GM12874 (cell line): ENCODE data around the gene NOD1.

Experiments used
- TF ChIP-seq, protein P1 (sequence below): IDR thresholded peaks from 2 replicates; pipeline ENCODE4 v1.5.1; 2011; ENCODE audit warnings: low read depth, mild to moderate bottlenecking, control low read depth, low read length, moderate library complexity; ENCODE audit not compliant: insufficient read depth

The NOD1 gene

DNA sequence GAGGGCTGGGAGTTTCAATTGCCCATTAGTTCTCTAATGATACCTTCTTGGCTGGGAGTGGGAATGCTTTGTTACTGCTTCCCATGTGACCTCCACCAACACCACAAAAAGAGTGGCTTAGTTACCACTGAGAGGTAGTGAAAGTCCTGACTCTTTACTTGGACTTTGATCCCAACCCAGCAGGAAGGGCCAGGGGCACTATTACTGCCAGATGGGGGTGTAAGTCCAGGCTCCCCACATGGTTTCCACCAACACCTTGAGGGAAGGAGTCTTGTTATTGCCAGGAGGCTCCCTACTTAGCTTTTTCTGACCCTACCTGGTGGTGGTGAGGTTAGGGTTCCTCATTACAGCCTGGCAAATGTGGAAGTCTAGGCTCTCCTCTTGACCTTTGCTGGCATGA lies 14.6 kb upstream of the NOD1 start:
- TF ChIP-seq, protein P1, sequence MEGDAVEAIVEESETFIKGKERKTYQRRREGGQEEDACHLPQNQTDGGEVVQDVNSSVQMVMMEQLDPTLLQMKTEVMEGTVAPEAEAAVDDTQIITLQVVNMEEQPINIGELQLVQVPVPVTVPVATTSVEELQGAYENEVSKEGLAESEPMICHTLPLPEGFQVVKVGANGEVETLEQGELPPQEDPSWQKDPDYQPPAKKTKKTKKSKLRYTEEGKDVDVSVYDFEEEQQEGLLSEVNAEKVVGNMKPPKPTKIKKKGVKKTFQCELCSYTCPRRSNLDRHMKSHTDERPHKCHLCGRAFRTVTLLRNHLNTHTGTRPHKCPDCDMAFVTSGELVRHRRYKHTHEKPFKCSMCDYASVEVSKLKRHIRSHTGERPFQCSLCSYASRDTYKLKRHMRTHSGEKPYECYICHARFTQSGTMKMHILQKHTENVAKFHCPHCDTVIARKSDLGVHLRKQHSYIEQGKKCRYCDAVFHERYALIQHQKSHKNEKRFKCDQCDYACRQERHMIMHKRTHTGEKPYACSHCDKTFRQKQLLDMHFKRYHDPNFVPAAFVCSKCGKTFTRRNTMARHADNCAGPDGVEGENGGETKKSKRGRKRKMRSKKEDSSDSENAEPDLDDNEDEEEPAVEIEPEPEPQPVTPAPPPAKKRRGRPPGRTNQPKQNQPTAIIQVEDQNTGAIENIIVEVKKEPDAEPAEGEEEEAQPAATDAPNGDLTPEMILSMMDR: no peak

DNA sequence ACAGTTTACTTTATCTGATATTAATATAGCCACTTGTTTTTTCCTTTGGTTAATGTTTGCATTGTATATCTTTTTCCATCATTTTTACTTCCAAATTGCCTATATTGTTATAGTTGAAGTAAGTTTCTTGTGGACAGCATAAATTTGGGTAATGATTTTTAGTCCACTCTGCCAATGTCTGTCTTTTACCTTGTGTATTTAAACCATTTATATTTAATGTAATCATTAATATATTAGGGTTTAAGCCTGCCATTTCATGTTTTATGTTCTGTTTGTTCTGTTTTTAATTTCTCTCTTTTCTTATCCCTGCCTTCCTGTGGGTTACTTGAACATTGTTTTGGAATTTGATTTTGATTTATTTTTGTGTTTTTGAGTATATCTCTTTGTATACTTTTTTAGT lies 12.8 kb upstream of the NOD1 start:
- TF ChIP-seq, protein P1: no peak

- TF ChIP-seq, protein P1: no peak
These were observed 8.8 kb upstream of the NOD1 start for GRCh38 chr7:30487371-30487770.

- TF ChIP-seq, protein P1: no peak
These were observed 7.1 kb upstream of the NOD1 start for GRCh38 chr7:30485667-30486066.

DNA sequence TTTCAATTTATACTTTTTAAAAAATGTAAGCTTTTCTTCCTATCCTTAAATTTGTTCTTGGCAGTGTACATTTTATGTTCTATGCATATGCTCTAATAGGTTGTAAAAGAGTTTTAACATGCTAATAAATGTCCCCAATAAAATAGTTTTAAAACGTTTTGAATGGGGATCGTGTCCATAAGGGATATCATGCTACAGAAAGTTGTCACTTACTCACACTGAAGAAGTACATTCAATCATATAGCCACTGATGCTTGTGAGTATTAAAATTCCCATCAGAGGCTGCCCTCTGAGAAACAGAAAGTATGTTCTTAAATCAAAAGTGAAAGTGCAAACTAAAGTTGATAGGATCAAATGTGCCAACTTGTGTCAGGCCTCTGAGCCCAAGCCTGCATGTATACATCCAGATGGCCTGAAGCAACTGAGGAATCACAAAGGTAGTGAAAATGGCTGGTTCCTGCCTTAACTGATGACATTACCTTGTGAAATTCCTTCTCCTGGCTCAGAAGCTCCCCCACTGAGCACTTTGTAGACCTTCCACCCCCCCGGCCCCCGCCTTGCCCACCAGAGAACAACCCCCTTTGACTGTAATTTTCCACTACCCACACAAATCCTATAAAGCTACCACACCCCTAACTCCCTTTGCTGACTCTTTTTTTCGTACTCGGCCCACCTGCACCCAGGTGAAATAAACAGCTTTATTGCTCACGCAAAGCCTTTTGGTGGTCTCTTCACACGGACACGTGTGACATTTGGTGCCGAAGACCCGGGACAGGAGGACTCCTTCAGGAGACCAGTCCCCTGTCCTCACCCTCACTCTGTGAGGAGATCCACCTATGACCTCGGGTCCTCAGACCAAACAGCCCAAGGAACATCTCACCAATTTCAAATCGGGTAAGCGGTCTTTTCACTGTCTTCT lies 877 bp upstream of the NOD1 start:
- TF ChIP-seq, protein P1: no peak

DNA sequence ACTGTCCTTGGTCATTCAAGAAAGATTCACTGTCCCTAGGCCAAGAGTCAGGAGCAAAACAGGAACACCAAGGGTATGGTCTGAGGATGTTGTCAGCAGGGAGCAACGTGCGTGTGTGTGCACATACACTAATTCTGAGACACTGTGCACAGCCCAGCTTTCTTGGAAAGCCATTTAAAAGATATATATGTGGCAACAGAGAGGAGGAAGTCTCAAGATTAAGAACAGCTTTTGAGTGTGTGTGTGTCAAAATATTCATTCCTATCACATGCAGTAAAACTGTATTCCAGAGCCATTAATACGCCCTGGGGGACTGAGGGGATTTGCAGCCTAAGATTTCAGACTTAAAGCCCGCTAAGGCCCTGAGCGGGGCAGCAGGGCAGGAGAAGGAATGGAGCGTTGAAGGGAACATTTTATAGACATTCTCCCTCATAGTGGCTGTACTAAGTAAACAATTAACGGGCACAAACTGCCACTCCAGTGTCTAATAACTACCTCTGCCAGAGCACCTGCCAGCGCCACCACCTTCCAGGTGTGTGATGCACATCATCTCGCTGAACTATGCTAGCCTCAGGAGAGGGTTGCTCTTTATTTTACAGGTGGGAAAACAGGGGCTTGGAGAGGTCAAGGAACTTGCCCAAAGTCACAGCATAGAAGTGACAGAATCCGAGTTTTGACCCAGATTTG lies 2.0 kb downstream of the NOD1 start:
- TF ChIP-seq, protein P1: no peak

GRCh38 chr7:30475580-30475979 lies 3.0 kb downstream of the NOD1 start:
- TF ChIP-seq, protein P1: no peak
